Astrocyte (in vitro differentiated cells and primary cell): ENCODE measurements around the gene PTPRK. TPM values are rescaled to one million over a fixed set of nuclear protein-coding genes. Genes with fewer than 3 reads are reported as not detected.
A peak's percentile ranks its signal among the peaks of the same experiment; 100 is the strongest.

Source experiments
- DNase-seq: peaks from one replicate; pipeline ENCODE4 v3.0.0-alpha.2; 2010; ENCODE audit warnings: low read depth
- FAIRE-seq: peaks from 2 replicates; lab custom pipeline; 2011; peaks lifted over from hg19 to GRCh38; lab: Jason Lieb, UNC
- H2AFZ ChIP-seq: 2 replicates; pipeline ENCODE4 v1.6.0; 2012; ENCODE audit warnings: low read depth, low read length, inconsistent platforms
- H3K27ac ChIP-seq: 2 replicates; pipeline ENCODE4 v1.5.1; 2011; ENCODE audit warnings: low read depth, low read length, inconsistent platforms
- H3K27me3 ChIP-seq: 2 replicates; pipeline ENCODE4 v1.6.0; 2011; ENCODE audit warnings: low read length, inconsistent platforms; ENCODE audit not compliant: insufficient read depth
- H3K36me3 ChIP-seq: 2 replicates; pipeline ENCODE4 v1.5.1; 2011; ENCODE audit warnings: low read length, inconsistent platforms; ENCODE audit not compliant: insufficient read depth
- H3K4me1 ChIP-seq: 2 replicates; pipeline ENCODE4 v1.5.1; 2011; ENCODE audit warnings: low read length, inconsistent platforms; ENCODE audit not compliant: insufficient read depth
- H3K4me2 ChIP-seq: 2 replicates; pipeline ENCODE4 v1.6.0; 2012; ENCODE audit warnings: low read length, inconsistent platforms
- H3K4me3 ChIP-seq: 2 replicates; pipeline ENCODE4 v1.5.1; 2011; ENCODE audit warnings: low read depth, mild to moderate bottlenecking, low read length, inconsistent platforms; ENCODE audit not compliant: insufficient read depth
- H3K79me2 ChIP-seq: 2 replicates; pipeline ENCODE4 v1.6.0; 2012; ENCODE audit warnings: mild to moderate bottlenecking, low read length, inconsistent platforms; ENCODE audit not compliant: insufficient read depth
- H3K9ac ChIP-seq: 2 replicates; pipeline ENCODE4 v1.6.0; 2012; ENCODE audit warnings: mild to moderate bottlenecking, low read length, inconsistent platforms
- H3K9me3 ChIP-seq: 2 replicates; pipeline ENCODE4 v1.5.1; 2012; ENCODE audit warnings: low read depth, mild to moderate bottlenecking, low read length, inconsistent platforms; ENCODE audit not compliant: insufficient read depth
- H4K20me1 ChIP-seq: 2 replicates; pipeline ENCODE4 v1.6.0; 2012; ENCODE audit warnings: low read length, inconsistent platforms; ENCODE audit not compliant: insufficient read depth
- H3K27ac Mint-ChIP-seq: one replicate; pipeline ENCODE4 v1.8.0; 2021; ENCODE audit warnings: mild to moderate bottlenecking, mixed read lengths; ENCODE audit not compliant: unreplicated experiment
- H3K27me3 Mint-ChIP-seq: one replicate; pipeline ENCODE4 v1.8.0; 2021; ENCODE audit warnings: low read depth, mixed read lengths; ENCODE audit not compliant: unreplicated experiment
- H3K36me3 Mint-ChIP-seq: one replicate; pipeline ENCODE4 v1.8.0; 2021; ENCODE audit warnings: low read depth, mixed read lengths; ENCODE audit not compliant: unreplicated experiment
- H3K4me1 Mint-ChIP-seq: one replicate; pipeline ENCODE4 v1.8.0; 2021; ENCODE audit warnings: low read depth, mixed read lengths; ENCODE audit not compliant: unreplicated experiment
- H3K4me3 Mint-ChIP-seq: one replicate; pipeline ENCODE4 v1.8.0; 2021; ENCODE audit warnings: mild to moderate bottlenecking, moderate library complexity, mixed read lengths; ENCODE audit not compliant: unreplicated experiment
- H3K9me3 Mint-ChIP-seq: one replicate; pipeline ENCODE4 v1.8.0; 2021; ENCODE audit warnings: mild to moderate bottlenecking, mixed read lengths; ENCODE audit not compliant: unreplicated experiment
- EZH2 ChIP-seq: IDR thresholded peaks from 2 replicates; pipeline ENCODE4 v1.6.1; 2012; ENCODE audit warnings: mild to moderate bottlenecking, low read length, inconsistent platforms; ENCODE audit not compliant: insufficient read depth
- total RNA-seq: library from RNA; stranded (reverse); gene quantifications from 2 replicates; pipeline ENCODE4 v1.2.1, GENCODE V29; 2021
- TF ChIP-seq, protein P1 (sequence below): IDR thresholded peaks from 2 replicates; pipeline ENCODE4 v1.5.1; 2011; ENCODE audit warnings: low read depth, mild to moderate bottlenecking, inconsistent platforms, low read length, moderate library complexity; ENCODE audit not compliant: insufficient read depth

The PTPRK gene
- total RNA-seq, 1 donor from 2014 or later = 159 TPM

- Histone ChIP-seq H3K4me2 (no peak overlapping the region), H3K36me3 (no peaks in the 10 kb centered on the region), H3K27ac (no peak overlapping the region), H3K9ac (no peak overlapping the region), H2AFZ (no peak overlapping the region), H3K79me2 (peaks cover 96% of the 10 kb centered on the region), H3K4me1 (peaks cover 57% of the 10 kb centered on the region), H3K9me3 (no peaks in the 10 kb centered on the region), H3K27me3 (no peaks in the 10 kb centered on the region), H3K4me3 (no peak overlapping the region), H4K20me1 (peaks cover 28% of the 10 kb centered on the region)
- FAIRE-seq = no peak
- peaks cover 67% of the 10 kb centered on the region for H3K4me1 Mint-ChIP-seq
- no peaks in the 10 kb centered on the region for H3K27me3 Mint-ChIP-seq
- H3K9me3 Mint-ChIP-seq = no peaks in the 10 kb centered on the region
- peaks cover 2% of the 10 kb centered on the region for H3K36me3 Mint-ChIP-seq
- H3K27ac Mint-ChIP-seq = no peak overlapping the region
- H3K4me3 Mint-ChIP-seq = peak overlapping the region; percentile 41
- DNase-seq = no peak
- TF ChIP-seq, protein P1, sequence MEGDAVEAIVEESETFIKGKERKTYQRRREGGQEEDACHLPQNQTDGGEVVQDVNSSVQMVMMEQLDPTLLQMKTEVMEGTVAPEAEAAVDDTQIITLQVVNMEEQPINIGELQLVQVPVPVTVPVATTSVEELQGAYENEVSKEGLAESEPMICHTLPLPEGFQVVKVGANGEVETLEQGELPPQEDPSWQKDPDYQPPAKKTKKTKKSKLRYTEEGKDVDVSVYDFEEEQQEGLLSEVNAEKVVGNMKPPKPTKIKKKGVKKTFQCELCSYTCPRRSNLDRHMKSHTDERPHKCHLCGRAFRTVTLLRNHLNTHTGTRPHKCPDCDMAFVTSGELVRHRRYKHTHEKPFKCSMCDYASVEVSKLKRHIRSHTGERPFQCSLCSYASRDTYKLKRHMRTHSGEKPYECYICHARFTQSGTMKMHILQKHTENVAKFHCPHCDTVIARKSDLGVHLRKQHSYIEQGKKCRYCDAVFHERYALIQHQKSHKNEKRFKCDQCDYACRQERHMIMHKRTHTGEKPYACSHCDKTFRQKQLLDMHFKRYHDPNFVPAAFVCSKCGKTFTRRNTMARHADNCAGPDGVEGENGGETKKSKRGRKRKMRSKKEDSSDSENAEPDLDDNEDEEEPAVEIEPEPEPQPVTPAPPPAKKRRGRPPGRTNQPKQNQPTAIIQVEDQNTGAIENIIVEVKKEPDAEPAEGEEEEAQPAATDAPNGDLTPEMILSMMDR = no peak
- TF ChIP-seq EZH2 = no peak
Observed at GRCh38 chr6:128512296-128512695, 8.1 kb downstream of the PTPRK start.

DNA sequence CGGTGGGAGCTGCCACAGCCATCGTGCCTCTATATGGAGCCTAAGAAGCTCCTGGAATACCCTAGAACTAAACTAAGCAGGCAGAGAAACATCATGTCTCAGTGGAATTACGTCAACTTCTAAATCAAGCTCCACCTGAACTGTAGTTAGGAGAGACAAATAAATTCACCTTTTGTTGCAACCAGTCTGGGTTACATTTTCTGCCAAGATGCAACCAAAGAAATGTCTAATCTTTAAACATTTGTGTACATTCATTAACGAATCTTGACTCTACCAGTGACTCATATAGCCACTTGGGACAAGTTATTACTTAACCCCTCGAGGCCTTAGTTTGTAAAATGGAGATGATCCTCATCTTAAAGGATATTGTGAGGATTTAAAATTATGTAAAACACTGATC lies 8.9 kb downstream of the PTPRK start:
- H3K4me1 Mint-ChIP-seq = peaks cover 67% of the 10 kb centered on the region

DNA sequence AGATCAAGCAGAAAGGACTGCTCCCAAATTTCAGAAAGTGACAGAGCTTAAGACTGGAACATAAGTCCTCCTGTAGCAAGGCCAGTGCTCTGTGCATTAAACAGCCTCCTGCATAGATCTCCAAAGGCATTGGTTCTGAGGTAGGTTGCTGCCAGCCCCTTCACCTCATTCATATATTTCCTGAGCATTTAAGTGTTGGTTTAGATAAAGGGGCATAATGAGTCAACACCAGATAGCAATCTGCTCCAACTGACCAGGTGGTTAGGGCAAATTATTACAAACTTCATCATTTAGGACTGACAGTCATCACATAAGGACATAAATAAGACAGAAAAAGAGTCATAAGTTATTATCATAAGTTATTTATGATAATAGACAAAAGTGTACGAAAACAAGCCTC lies 10.7 kb downstream of the PTPRK start:
- TF ChIP-seq, protein P1 = no peak
- no peak for TF ChIP-seq EZH2
- Mint-ChIP-seq H3K27ac (peak overlapping the region; percentile 83), H3K9me3 (no peaks in the 10 kb centered on the region), H3K36me3 (peaks cover 4% of the 10 kb centered on the region), H3K4me3 (no peak overlapping the region), H3K4me1 (peaks cover 61% of the 10 kb centered on the region), H3K27me3 (no peaks in the 10 kb centered on the region)
- no peaks in the 10 kb centered on the region for H3K36me3 ChIP-seq
- peaks cover 7% of the 10 kb centered on the region for H4K20me1 ChIP-seq
- no peaks in the 10 kb centered on the region for H3K27me3 ChIP-seq
- H3K9me3 ChIP-seq = no peaks in the 10 kb centered on the region
- peak overlapping the region; percentile 66 for H3K4me2 ChIP-seq
- no peak for DNase-seq
- no peak overlapping the region for H2AFZ ChIP-seq
- H3K4me1 ChIP-seq = peaks cover 37% of the 10 kb centered on the region
- H3K4me3 ChIP-seq = no peak overlapping the region
- peaks cover 96% of the 10 kb centered on the region for H3K79me2 ChIP-seq
- H3K27ac ChIP-seq = peak overlapping the region; percentile 88
- no peak for FAIRE-seq
- H3K9ac ChIP-seq = no peak overlapping the region

More for the DNA sequence above, 8.9 kb downstream of the PTPRK start:
- peaks cover 2% of the 10 kb centered on the region for H3K36me3 Mint-ChIP-seq
- no peak overlapping the region for H3K27ac Mint-ChIP-seq
- Histone ChIP-seq H2AFZ (no peak overlapping the region), H3K4me3 (no peak overlapping the region), H4K20me1 (peaks cover 22% of the 10 kb centered on the region), H3K4me2 (peak overlapping the region; percentile 26), H3K9ac (no peak overlapping the region), H3K27me3 (no peaks in the 10 kb centered on the region), H3K79me2 (peaks cover 96% of the 10 kb centered on the region), H3K27ac (peak overlapping the region; percentile 29), H3K9me3 (no peaks in the 10 kb centered on the region), H3K36me3 (no peaks in the 10 kb centered on the region), H3K4me1 (peaks cover 51% of the 10 kb centered on the region)
- no peaks in the 10 kb centered on the region for H3K9me3 Mint-ChIP-seq
- no peak for TF ChIP-seq EZH2
- TF ChIP-seq, protein P1 = no peak
- H3K27me3 Mint-ChIP-seq = no peaks in the 10 kb centered on the region
- no peak overlapping the region for H3K4me3 Mint-ChIP-seq
- peak; percentile 80 for FAIRE-seq
- DNase-seq = peak; percentile 69
